ENCODE results near the gene PLCE1. TPM values are rescaled to one million over a fixed set of nuclear protein-coding genes. Genes with fewer than 3 reads are reported as not detected.

The PLCE1 gene
- total and polyA plus RNA-seq, 2 donors (not counting 3 experiments of a cell fraction or from before 2014, with no cell fraction given): 0.01 to 0.04 TPM

DNA sequence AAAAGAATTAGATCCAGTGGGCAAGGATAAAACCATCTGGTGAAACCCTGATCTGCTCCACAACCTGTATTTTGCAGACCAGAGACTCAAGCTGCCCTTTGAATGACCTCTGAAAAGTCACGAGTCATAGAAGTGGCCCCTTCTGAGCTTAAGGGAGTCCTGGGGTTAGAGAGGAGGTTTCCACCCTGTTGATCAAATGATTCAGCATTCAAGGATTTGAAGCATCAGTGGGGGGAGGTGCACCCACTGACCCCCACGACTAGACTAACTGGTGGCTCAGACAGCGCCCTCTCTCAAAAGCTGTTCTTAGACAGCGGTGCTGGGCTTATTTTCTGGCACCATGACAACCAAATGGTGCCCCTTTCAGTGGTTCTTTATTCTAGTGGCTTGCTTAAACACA lies 44.3 kb downstream of the PLCE1 start:
- Histone ChIP-seq H3K9me1 (replicated peaks; ENCODE audit: control insufficient read depth, extremely low read depth, insufficient read depth, low read length) (no peaks in the 10 kb centered on the region), H3K4me3 (replicated peaks in 1 of 3; ENCODE audit: insufficient read depth in 1 of 3, low read depth in 1 of 3, low read length in 3 of 3) (no peak overlapping the region), H3K36me3 (ENCODE audit: control insufficient read depth in 2 of 2, extremely low read depth in 1 of 2, insufficient read depth in 2 of 2, low read length in 2 of 2) (no peaks in the 10 kb centered on the region), H4K20me1 (replicated peaks; ENCODE audit: control insufficient read depth, extremely low read depth, insufficient read depth, low read length) (no peaks in the 10 kb centered on the region), H3K4me1 (ENCODE audit: control insufficient read depth, extremely low read depth, insufficient read depth, low read length) (no peaks in the 10 kb centered on the region), H3K79me2 (ENCODE audit: control insufficient read depth, insufficient read depth, low read length) (no peaks in the 10 kb centered on the region), H3K9me3 (replicated peaks; ENCODE audit: control insufficient read depth, insufficient read depth, low read length) (no peaks in the 10 kb centered on the region), H3K27me3 (ENCODE audit: control insufficient read depth in 2 of 2, insufficient read depth in 2 of 2, low read length in 2 of 2) (no peaks in the 10 kb centered on the region), H2AFZ (ENCODE audit: low read depth, low read length) (no peak overlapping the region), H3K9ac (replicated peaks; ENCODE audit: extremely low read depth, insufficient read depth, low read length) (no peak overlapping the region), H3K27ac (ENCODE audit: insufficient read depth, low read depth, low read length) (no peak overlapping the region), H3K4me2 (ENCODE audit: insufficient read depth, low read length) (no peak overlapping the region)
- DNase-seq (ENCODE audit: low read depth, low spot score): no peak
- no TSS peak for BruUV-seq (replicated peaks)
- dilution Hi-C loops (cut with MboI; ENCODE audit: extremely low pct_ligation_motif_present, low sequenced_read_pairs): no loop called here
- FAIRE-seq: no peak
- ChIA-PET CTCF (interaction anchor here (0.6 kb wide), 1 partner anchor 406 kb away, joined by 3 read pairs; no protein-coding TSS in a partner anchor), POLR2A (no interaction called here)
- no peak for TF ChIP-seq EZH2 (IDR thresholded peaks at IDR 0.05; ENCODE audit: borderline replicate concordance, low read depth, low read length, severe bottlenecking)
- no peak for TF ChIP-seq POLR2AphosphoS5 (IDR thresholded peaks at IDR 0.05; ENCODE audit: insufficient read depth, low read depth, low read length)
- no peak for TF ChIP-seq MYC (IDR thresholded peaks at IDR 0.05; ENCODE audit: low read depth, low read length)
- TF ChIP-seq GATA2 (IDR thresholded peaks at IDR 0.05; ENCODE audit: insufficient read depth, insufficient read length, low read depth, low read length): no peak
- no peak for TF ChIP-seq POLR2A (IDR thresholded peaks at IDR 0.05; ENCODE audit: low read depth, low read length)
- TF ChIP-seq, protein P1, sequence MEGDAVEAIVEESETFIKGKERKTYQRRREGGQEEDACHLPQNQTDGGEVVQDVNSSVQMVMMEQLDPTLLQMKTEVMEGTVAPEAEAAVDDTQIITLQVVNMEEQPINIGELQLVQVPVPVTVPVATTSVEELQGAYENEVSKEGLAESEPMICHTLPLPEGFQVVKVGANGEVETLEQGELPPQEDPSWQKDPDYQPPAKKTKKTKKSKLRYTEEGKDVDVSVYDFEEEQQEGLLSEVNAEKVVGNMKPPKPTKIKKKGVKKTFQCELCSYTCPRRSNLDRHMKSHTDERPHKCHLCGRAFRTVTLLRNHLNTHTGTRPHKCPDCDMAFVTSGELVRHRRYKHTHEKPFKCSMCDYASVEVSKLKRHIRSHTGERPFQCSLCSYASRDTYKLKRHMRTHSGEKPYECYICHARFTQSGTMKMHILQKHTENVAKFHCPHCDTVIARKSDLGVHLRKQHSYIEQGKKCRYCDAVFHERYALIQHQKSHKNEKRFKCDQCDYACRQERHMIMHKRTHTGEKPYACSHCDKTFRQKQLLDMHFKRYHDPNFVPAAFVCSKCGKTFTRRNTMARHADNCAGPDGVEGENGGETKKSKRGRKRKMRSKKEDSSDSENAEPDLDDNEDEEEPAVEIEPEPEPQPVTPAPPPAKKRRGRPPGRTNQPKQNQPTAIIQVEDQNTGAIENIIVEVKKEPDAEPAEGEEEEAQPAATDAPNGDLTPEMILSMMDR (IDR thresholded peaks at IDR 0.05; ENCODE audit: extremely low read depth in 1 of 2, insufficient read depth in 1 of 2, low read depth in 1 of 2, low read length in 2 of 2): no peak
- no peak for TF ChIP-seq FOS (IDR thresholded peaks at IDR 0.05; ENCODE audit: borderline replicate concordance, insufficient read depth, low read length)
- TF ChIP-seq, protein P2, sequence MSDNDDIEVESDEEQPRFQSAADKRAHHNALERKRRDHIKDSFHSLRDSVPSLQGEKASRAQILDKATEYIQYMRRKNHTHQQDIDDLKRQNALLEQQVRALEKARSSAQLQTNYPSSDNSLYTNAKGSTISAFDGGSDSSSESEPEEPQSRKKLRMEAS (IDR thresholded peaks at IDR 0.05; ENCODE audit: insufficient read depth, insufficient read length): no peak
- no peak for TF ChIP-seq JUN (IDR thresholded peaks at IDR 0.05; ENCODE audit: borderline replicate concordance, insufficient read depth, insufficient read length, low read depth)
- intact Hi-C loops (cut with micrococcal nuclease): no loop called here

Measured in endothelial cell of umbilical vein (primary cell).